Measurements from ENCODE around the gene MAP3K8.

DNA sequence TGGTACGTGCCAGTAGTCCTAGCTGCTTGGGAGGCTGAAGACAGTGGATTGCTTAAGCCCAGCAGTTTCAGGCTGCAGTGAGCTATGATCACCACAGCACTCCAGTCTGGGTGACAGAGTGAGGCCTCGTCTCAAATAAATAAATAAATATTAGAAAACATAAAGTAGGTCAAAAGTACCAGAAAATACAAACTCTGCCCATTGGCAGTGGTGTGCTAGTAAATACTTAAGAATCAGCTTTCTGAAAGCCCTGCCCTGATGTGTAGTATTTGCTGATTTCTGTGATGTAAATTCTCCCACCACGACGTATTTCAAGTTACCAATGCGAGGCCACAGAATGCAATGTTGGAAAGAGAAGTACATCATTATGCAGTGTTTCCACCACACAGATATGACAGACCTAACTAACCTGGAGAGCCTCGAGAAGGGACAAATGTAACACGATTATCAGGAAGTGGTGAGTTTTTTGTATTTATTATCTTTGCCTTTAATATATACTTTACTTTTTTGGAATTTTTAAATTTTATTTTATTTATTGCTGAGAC lies 11.8 kb upstream of the MAP3K8 start:
- TF ChIP-seq POLR2AphosphoS5 (IDR thresholded peaks at IDR 0.05), result no peak
- TF ChIP-seq, protein P1, sequence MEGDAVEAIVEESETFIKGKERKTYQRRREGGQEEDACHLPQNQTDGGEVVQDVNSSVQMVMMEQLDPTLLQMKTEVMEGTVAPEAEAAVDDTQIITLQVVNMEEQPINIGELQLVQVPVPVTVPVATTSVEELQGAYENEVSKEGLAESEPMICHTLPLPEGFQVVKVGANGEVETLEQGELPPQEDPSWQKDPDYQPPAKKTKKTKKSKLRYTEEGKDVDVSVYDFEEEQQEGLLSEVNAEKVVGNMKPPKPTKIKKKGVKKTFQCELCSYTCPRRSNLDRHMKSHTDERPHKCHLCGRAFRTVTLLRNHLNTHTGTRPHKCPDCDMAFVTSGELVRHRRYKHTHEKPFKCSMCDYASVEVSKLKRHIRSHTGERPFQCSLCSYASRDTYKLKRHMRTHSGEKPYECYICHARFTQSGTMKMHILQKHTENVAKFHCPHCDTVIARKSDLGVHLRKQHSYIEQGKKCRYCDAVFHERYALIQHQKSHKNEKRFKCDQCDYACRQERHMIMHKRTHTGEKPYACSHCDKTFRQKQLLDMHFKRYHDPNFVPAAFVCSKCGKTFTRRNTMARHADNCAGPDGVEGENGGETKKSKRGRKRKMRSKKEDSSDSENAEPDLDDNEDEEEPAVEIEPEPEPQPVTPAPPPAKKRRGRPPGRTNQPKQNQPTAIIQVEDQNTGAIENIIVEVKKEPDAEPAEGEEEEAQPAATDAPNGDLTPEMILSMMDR (IDR thresholded peaks at IDR 0.05; ENCODE audit: poor library complexity, severe bottlenecking), result no peak
- no peak for TF ChIP-seq EZH2 (IDR thresholded peaks at IDR 0.05; ENCODE audit: borderline replicate concordance, insufficient read depth, low read length, poor library complexity, severe bottlenecking)
- TF ChIP-seq SMC3 (conservative IDR thresholded peaks at IDR 0.05; ENCODE audit: poor library complexity), result no peak
